ENCODE data around the gene PACS1.

The PACS1 gene

GRCh38 chr11:66050581-66051231 is 19.4 kb upstream of the PACS1 start:
- no peak for DNase-seq (ENCODE audit: low read depth in 2 of 2)

- DNase-seq (ENCODE audit: low read depth in 2 of 2), result no peak
Observed at GRCh38 chr11:66051371-66051765, 18.7 kb upstream of the PACS1 start.

GRCh38 chr11:66051766-66052663 is 18.1 kb upstream of the PACS1 start, which contains the start of gene SF3B2:
SF3B2 (plus strand) TSS chr11:66052364; CDS start chr11:66052385, 21 bp downstream.
- DNase-seq (ENCODE audit: low read depth in 2 of 2), result peak; percentile 91 to 92

- DNase-seq (ENCODE audit: low read depth in 2 of 2), result no peak
Observed at GRCh38 chr11:66052664-66052982, 17.4 kb upstream of the PACS1 start.

GRCh38 chr11:66055021-66055420 is 15.1 kb upstream of the PACS1 start:
- DNase-seq (ENCODE audit: low read depth in 2 of 2), result no peak

GRCh38 chr11:66056501-66056900 is 13.6 kb upstream of the PACS1 start:
- DNase-seq (ENCODE audit: low read depth in 2 of 2), result no peak

GRCh38 chr11:66059966-66060680 is 9.9 kb upstream of the PACS1 start:
- DNase-seq (ENCODE audit: low read depth in 2 of 2), result no peak

- no peak for DNase-seq (ENCODE audit: low read depth in 2 of 2)
Observed at GRCh38 chr11:66061268-66061667, 8.8 kb upstream of the PACS1 start.

- DNase-seq (ENCODE audit: low read depth in 2 of 2), result no peak
Observed at GRCh38 chr11:66062408-66062807, 7.7 kb upstream of the PACS1 start.

- no peak for DNase-seq (ENCODE audit: low read depth in 2 of 2)
Observed at GRCh38 chr11:66063900-66064299, 6.2 kb upstream of the PACS1 start.

GRCh38 chr11:66064571-66064970 is 5.5 kb upstream of the PACS1 start:
- no peak for DNase-seq (ENCODE audit: low read depth in 2 of 2)

GRCh38 chr11:66066751-66067150 is 3.3 kb upstream of the PACS1 start:
- DNase-seq (ENCODE audit: low read depth in 2 of 2), result no peak

GRCh38 chr11:66067640-66068039 is 2.4 kb upstream of the PACS1 start:
- DNase-seq (ENCODE audit: low read depth in 2 of 2), result no peak

- DNase-seq (ENCODE audit: low read depth in 2 of 2), result peak; percentile 43 to 47
Observed at GRCh38 chr11:66068154-66068821, 1.8 kb upstream of the PACS1 start.

GRCh38 chr11:66068923-66069714 is 953 bp upstream of the PACS1 start:
- DNase-seq (ENCODE audit: low read depth in 2 of 2), result no peak

- no peak for DNase-seq (ENCODE audit: low read depth in 2 of 2)
Observed at GRCh38 chr11:66070604-66071380, 720 bp downstream of the PACS1 start.

GRCh38 chr11:66071381-66071801 is 1.3 kb downstream of the PACS1 start:
- DNase-seq (ENCODE audit: low read depth in 2 of 2), result no peak

GRCh38 chr11:66072081-66072480 is 2.0 kb downstream of the PACS1 start:
- DNase-seq (ENCODE audit: low read depth in 2 of 2), result no peak

GRCh38 chr11:66072518-66072917 is 2.4 kb downstream of the PACS1 start:
- no peak for DNase-seq (ENCODE audit: low read depth in 2 of 2)

GRCh38 chr11:66073669-66074068 is 3.6 kb downstream of the PACS1 start:
- DNase-seq (ENCODE audit: low read depth in 2 of 2), result no peak
